ENCODE measurements around the gene STK32C. TPM values are rescaled to one million over a fixed set of nuclear protein-coding genes. Genes with fewer than 3 reads are reported as not detected.

Gene STK32C
- total RNA-seq, 1 experiment from 2014 or later: 13.5 TPM

DNA sequence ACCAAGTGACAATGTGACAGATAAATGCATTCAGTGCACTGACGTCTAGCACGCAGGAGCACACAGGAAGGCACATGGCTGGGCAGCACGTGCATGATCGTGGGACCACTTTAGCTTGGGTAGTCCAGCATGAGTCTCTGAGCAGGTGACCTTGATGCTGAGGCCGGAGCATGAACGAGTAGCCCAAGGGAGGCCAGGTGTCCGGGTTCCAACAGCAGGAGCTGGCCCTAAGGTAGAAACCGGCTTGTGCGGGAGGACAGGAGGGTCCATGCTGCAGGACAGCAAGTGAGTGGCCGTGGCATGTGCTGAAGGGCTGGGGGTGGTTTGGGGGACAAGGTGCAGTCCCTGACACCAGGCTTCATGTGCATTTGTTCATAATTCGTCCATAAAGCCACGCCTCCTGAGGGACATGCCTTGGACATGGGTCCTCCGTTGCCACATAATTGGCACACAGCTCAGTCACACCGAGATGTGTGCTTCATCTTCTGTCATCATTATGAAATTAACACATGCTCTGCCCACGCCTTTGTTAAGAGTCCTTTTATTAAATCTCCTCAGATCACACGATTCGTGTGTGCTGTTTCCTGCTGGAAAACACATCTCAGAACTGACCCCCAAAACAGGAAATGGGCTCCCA is 3.1 kb upstream of the STK32C start:
- intact Hi-C loops (cut with micrococcal nuclease; ENCODE audit: unreplicated experiment): no loop called here
- no TSS peak for BruUV-seq (replicated peaks)
- Mint-ChIP-seq H3K27ac (ENCODE audit: unreplicated experiment) (peak overlapping the region; percentile 78), H3K4me1 (ENCODE audit: low read depth, unreplicated experiment) (peaks cover 15% of the 10 kb centered on the region), H3K9me3 (ENCODE audit: low read depth, unreplicated experiment) (peaks cover 2% of the 10 kb centered on the region), H3K27me3 (ENCODE audit: unreplicated experiment) (no peaks in the 10 kb centered on the region), H3K4me3 (ENCODE audit: low read depth, unreplicated experiment) (peak overlapping the region; percentile 18), H3K36me3 (ENCODE audit: insufficient read depth, unreplicated experiment) (peaks cover 28% of the 10 kb centered on the region)
- CTCF ChIA-PET: no interaction called here
- DNase-seq: no peak
- no peak for TF ChIP-seq CTCF (IDR thresholded peaks at IDR 0.05; ENCODE audit: unreplicated experiment)

DNA sequence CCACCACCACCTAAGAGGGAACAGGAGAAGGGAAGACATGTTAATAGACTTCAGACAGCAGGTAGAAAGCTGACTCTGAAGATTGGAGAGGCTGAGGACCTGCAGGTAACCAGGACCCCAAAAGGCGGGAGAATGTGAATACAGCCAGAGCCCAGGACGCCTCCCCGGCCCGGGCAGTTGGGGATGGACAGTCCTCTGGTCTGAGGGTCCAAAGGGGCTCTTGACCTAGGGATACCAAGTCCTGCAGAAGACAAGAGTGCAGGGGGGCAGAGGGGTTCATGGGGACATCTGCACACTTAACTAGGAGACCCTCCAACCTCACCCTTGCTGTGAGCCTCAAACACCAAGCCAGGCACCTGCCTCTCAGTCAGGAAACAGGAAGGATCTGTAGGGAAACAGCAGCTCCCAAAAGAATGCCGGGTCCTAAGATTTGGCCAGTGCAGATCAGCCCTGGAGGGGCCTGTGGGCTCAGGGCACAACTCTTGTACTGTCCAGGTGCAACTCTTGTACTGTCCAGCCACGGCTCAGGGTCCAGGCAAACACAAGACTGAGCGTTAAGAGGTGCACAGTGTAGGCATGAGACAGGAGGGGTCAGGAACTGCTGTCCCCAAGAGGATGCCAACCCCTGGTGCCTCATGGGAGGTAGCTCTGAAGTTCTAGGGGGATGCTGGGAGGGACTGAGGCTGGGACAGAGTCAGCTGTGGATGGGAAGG is 2.3 kb upstream of the STK32C start:
- no peak for TF ChIP-seq CTCF (IDR thresholded peaks at IDR 0.05; ENCODE audit: unreplicated experiment)
- no peak for DNase-seq
- H3K36me3 Mint-ChIP-seq (ENCODE audit: insufficient read depth, unreplicated experiment): peaks cover 28% of the 10 kb centered on the region
- H3K4me3 Mint-ChIP-seq (ENCODE audit: low read depth, unreplicated experiment): no peak overlapping the region
- H3K9me3 Mint-ChIP-seq (ENCODE audit: low read depth, unreplicated experiment): peaks cover 2% of the 10 kb centered on the region
- peak overlapping the region; percentile 78 for H3K27ac Mint-ChIP-seq (ENCODE audit: unreplicated experiment)
- peaks cover 15% of the 10 kb centered on the region for H3K4me1 Mint-ChIP-seq (ENCODE audit: low read depth, unreplicated experiment)
- intact Hi-C loops (cut with micrococcal nuclease; ENCODE audit: unreplicated experiment): no loop called here
- H3K27me3 Mint-ChIP-seq (ENCODE audit: unreplicated experiment): no peaks in the 10 kb centered on the region
- CTCF ChIA-PET: no interaction called here
- no TSS peak for BruUV-seq (replicated peaks)

DNA sequence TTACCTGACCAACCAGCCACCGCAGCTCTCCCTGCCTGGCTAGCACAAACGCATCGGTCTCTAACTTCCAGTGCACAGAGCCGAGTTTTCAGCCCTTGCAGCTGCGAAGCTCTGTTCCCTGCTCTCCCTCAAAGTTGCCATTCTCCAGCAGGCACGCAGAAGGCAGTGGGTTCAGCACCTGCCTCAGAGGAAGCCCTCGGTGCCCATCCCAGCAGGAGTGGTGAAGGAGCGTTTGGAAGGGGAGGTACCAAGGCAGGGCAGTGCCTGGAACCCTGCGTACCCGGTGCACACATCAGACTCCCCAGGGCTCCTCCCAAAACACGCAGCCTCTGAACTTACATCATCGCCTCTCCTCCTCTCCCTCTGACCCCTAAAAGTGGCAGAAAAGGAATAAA is 1.7 kb upstream of the STK32C start:
- Mint-ChIP-seq H3K4me3 (ENCODE audit: low read depth, unreplicated experiment) (no peak overlapping the region), H3K36me3 (ENCODE audit: insufficient read depth, unreplicated experiment) (peaks cover 28% of the 10 kb centered on the region), H3K4me1 (ENCODE audit: low read depth, unreplicated experiment) (peaks cover 15% of the 10 kb centered on the region), H3K27ac (ENCODE audit: unreplicated experiment) (no peak overlapping the region), H3K9me3 (ENCODE audit: low read depth, unreplicated experiment) (peaks cover 2% of the 10 kb centered on the region), H3K27me3 (ENCODE audit: unreplicated experiment) (no peaks in the 10 kb centered on the region)
- intact Hi-C loops (cut with micrococcal nuclease; ENCODE audit: unreplicated experiment): no loop called here
- no peak for DNase-seq
- CTCF ChIA-PET: no interaction called here
- no peak for TF ChIP-seq CTCF (IDR thresholded peaks at IDR 0.05; ENCODE audit: unreplicated experiment)
- no TSS peak for BruUV-seq (replicated peaks)

GRCh38 chr10:132308587-132309470 is 1.1 kb upstream of the STK32C start:
- Mint-ChIP-seq H3K9me3 (ENCODE audit: low read depth, unreplicated experiment) (no peaks in the 10 kb centered on the region), H3K27ac (ENCODE audit: unreplicated experiment) (no peak overlapping the region), H3K27me3 (ENCODE audit: unreplicated experiment) (no peaks in the 10 kb centered on the region), H3K4me3 (ENCODE audit: low read depth, unreplicated experiment) (peak overlapping the region; percentile 80), H3K36me3 (ENCODE audit: insufficient read depth, unreplicated experiment) (peaks cover 28% of the 10 kb centered on the region), H3K4me1 (ENCODE audit: low read depth, unreplicated experiment) (peaks cover 15% of the 10 kb centered on the region)
- CTCF ChIA-PET: no interaction called here
- no TSS peak for BruUV-seq (replicated peaks)
- peak; percentile 11 for DNase-seq
- intact Hi-C loops (cut with micrococcal nuclease; ENCODE audit: unreplicated experiment): no loop called here
- TF ChIP-seq CTCF (IDR thresholded peaks at IDR 0.05; ENCODE audit: unreplicated experiment): no peak
